H1 (cell line): ENCODE data around the gene MLANA. TPM values are rescaled to one million over a fixed set of nuclear protein-coding genes. Genes with fewer than 3 reads are reported as not detected.
A peak's percentile ranks its signal among the peaks of the same experiment; 100 is the strongest.

Source experiments
- CTCF ChIA-PET: fragments of 300-600 bp; sonication (Branson Sonifier 250); formaldehyde crosslinking; loops from one replicate; lab custom pipeline; 2021; ENCODE audit not compliant: partially characterized antibody; lab: Charles Lee
- POLR2A ChIA-PET: fragments of 300-600 bp; sonication (Branson Sonifier 250); formaldehyde crosslinking; loops from one replicate; lab custom pipeline; 2021; ENCODE audit warnings: inconsistent platforms; ENCODE audit not compliant: partially characterized antibody; lab: Charles Lee
- DNase-seq, 2 experiments: peaks; one replicate each; pipeline versions ENCODE4 v3.0.0 to v3.0.0-alpha.2; 2010 to 2022; ENCODE audit warnings: low spot score in 2 of 2, low read depth in 1 of 2, mixed read lengths in 1 of 2
- FAIRE-seq: peaks from 2 replicates; lab custom pipeline; 2011; peaks lifted over from hg19 to GRCh38; lab: Jason Lieb, UNC
- H2AFZ ChIP-seq: 2 replicates; pipeline ENCODE4 v1.8.1; 2012; ENCODE audit warnings: low read length, inconsistent platforms
- H2AK5ac ChIP-seq: 2 replicates; pipeline ENCODE4 v1.6.1; 2013; ENCODE audit warnings: low read depth, low read length
- H2BK120ac ChIP-seq: replicated peaks from 2 replicates; pipeline ENCODE3; 2013; ENCODE audit warnings: low read depth, low read length, inconsistent platforms
- H2BK12ac ChIP-seq: 2 replicates; pipeline ENCODE4 v1.6.1; 2013; ENCODE audit warnings: low read depth, low read length
- H2BK15ac ChIP-seq: 2 replicates; pipeline ENCODE4 v1.6.1; 2013; ENCODE audit warnings: low read length
- H2BK20ac ChIP-seq: 2 replicates; pipeline ENCODE4 v1.6.1; 2013; ENCODE audit warnings: low read length
- H2BK5ac ChIP-seq: 2 replicates; pipeline ENCODE4 v1.6.1; 2013; ENCODE audit warnings: low read depth, low read length
- H3K14ac ChIP-seq: 2 replicates; pipeline ENCODE4 v1.6.1; 2013; ENCODE audit warnings: inconsistent platforms; ENCODE audit not compliant: insufficient read length
- H3K18ac ChIP-seq: 2 replicates; pipeline ENCODE4 v1.6.1; 2013; ENCODE audit warnings: low read length; ENCODE audit errors: extremely low read depth
- H3K23ac ChIP-seq: 2 replicates; pipeline ENCODE4 v1.6.1; 2013; ENCODE audit warnings: inconsistent platforms; ENCODE audit not compliant: insufficient read length
- H3K23me2 ChIP-seq: 2 replicates; pipeline ENCODE4 v1.6.1; 2013; ENCODE audit warnings: low read depth, low read length
- H3K27ac ChIP-seq: 2 replicates; pipeline ENCODE4 v1.6.1; 2011; ENCODE audit warnings: low read depth, low read length, inconsistent platforms
- H3K27me3 ChIP-seq, 4 experiments: replicated peaks in 1 of 4; 1 replicate in 1 of 4; 2 replicates in 3 of 4; pipeline versions ENCODE4 v1.6.1 to v1.8.1; 2011 to 2013; ENCODE audit warnings: low read length in 3 of 4, mild to moderate bottlenecking in 3 of 4, inconsistent platforms in 2 of 4, mixed read lengths in 2 of 4, moderate library complexity in 1 of 4; ENCODE audit not compliant: control insufficient read depth in 3 of 4, insufficient read depth in 3 of 4; ENCODE audit errors: extremely low read depth in 1 of 4
- H3K36me3 ChIP-seq, 4 experiments: 2 replicates each; pipeline versions ENCODE4 v1.6.1 to v1.8.1; 2011 to 2013; ENCODE audit warnings: mild to moderate bottlenecking in 4 of 4, low read length in 3 of 4, moderate library complexity in 2 of 4, control low read depth in 1 of 4, inconsistent platforms in 1 of 4; ENCODE audit not compliant: insufficient read depth in 4 of 4, control insufficient read depth in 2 of 4
- H3K4ac ChIP-seq: replicated peaks from 2 replicates; pipeline ENCODE3; 2013; ENCODE audit warnings: low read length, low read depth, mixed read lengths, inconsistent platforms; ENCODE audit not compliant: insufficient read length
- H3K4me1 ChIP-seq, 4 experiments: replicated peaks in 1 of 4; 1 replicate in 1 of 4; 2 replicates in 3 of 4; pipeline versions ENCODE4 v1.6.1 to v1.8.1; 2011 to 2013; ENCODE audit warnings: low read length in 3 of 4, inconsistent platforms in 2 of 4, mixed read lengths in 1 of 4; ENCODE audit not compliant: insufficient read depth in 4 of 4, control insufficient read depth in 3 of 4
- H3K4me2 ChIP-seq, 2 experiments: 2 replicates each; pipeline versions ENCODE4 v1.6.1 to v1.8.1; 2011 to 2013; ENCODE audit warnings: low read depth in 2 of 2, low read length in 2 of 2, control low read depth in 1 of 2, inconsistent platforms in 1 of 2, mild to moderate bottlenecking in 1 of 2; ENCODE audit not compliant: insufficient read depth in 1 of 2
- H3K4me3 ChIP-seq, 4 experiments: fragments of 200-600, 300-600 bp in 1 of 4; sonication (generic), shearing (Covaris generic), sonication (Bioruptor Twin) in 1 of 4; 2 replicates each; pipeline versions ENCODE4 v1.5.1 to v1.8.1; 2011 to 2016; ENCODE audit warnings: low read length in 4 of 4, low read depth in 3 of 4, control low read depth in 2 of 4, inconsistent platforms in 2 of 4, mild to moderate bottlenecking in 2 of 4, mixed read lengths in 1 of 4, moderate library complexity in 1 of 4; ENCODE audit not compliant: insufficient read depth in 2 of 4; ENCODE audit errors: extremely low read depth in 1 of 4
- H3K56ac ChIP-seq: replicated peaks from 2 replicates; pipeline ENCODE3; 2013; ENCODE audit warnings: low read depth, mild to moderate bottlenecking, mixed read lengths, low read length, inconsistent platforms; ENCODE audit not compliant: insufficient read length
- H3K79me1 ChIP-seq: 2 replicates; pipeline ENCODE4 v1.6.1; 2013; ENCODE audit warnings: low read depth, low read length, control low read depth
- H3K79me2 ChIP-seq, 2 experiments: 2 replicates each; pipeline versions ENCODE4 v1.6.1 to v1.8.1; 2012 to 2013; ENCODE audit warnings: low read length in 2 of 2, mild to moderate bottlenecking in 2 of 2, inconsistent platforms in 1 of 2; ENCODE audit not compliant: insufficient read depth in 2 of 2, control insufficient read depth in 1 of 2
- H3K9ac ChIP-seq, 4 experiments: replicated peaks in 1 of 4; 1 replicate in 1 of 4; 2 replicates in 3 of 4; pipeline versions ENCODE4 v1.6.1 to v1.8.1; 2011 to 2013; ENCODE audit warnings: low read depth in 3 of 4, low read length in 3 of 4, control low read depth in 2 of 4, mild to moderate bottlenecking in 2 of 4, moderate library complexity in 2 of 4, inconsistent platforms in 1 of 4; ENCODE audit errors: extremely low read depth in 1 of 4
- H3K9me3 ChIP-seq, 2 experiments: 2 replicates each; pipeline versions ENCODE4 v1.6.1 to v1.8.1; 2012 to 2013; ENCODE audit warnings: mild to moderate bottlenecking in 2 of 2, moderate library complexity in 2 of 2, control low read depth in 1 of 2, inconsistent platforms in 1 of 2, low read depth in 1 of 2, low read length in 1 of 2, mixed read lengths in 1 of 2; ENCODE audit not compliant: insufficient read depth in 2 of 2
- H4K20me1 ChIP-seq, 2 experiments: replicated peaks in 1 of 2; 2 replicates each; pipeline versions ENCODE3 to v1.8.1; 2011 to 2013; ENCODE audit warnings: inconsistent platforms in 2 of 2, low read length in 2 of 2, mild to moderate bottlenecking in 1 of 2; ENCODE audit not compliant: insufficient read depth in 2 of 2, control insufficient read depth in 1 of 2
- H4K5ac ChIP-seq: 2 replicates; pipeline ENCODE4 v1.6.1; 2013; ENCODE audit warnings: low read length, low read depth, mixed read lengths, inconsistent platforms; ENCODE audit not compliant: insufficient read length
- H4K8ac ChIP-seq: 2 replicates; pipeline ENCODE4 v1.8.0; 2013; ENCODE audit warnings: mild to moderate bottlenecking, moderate library complexity, low read length, inconsistent platforms; ENCODE audit not compliant: insufficient read depth; ENCODE audit errors: extremely low read depth
- H4K91ac ChIP-seq: replicated peaks from 2 replicates; pipeline ENCODE3; 2013; ENCODE audit warnings: low read length, mixed read lengths, inconsistent platforms; ENCODE audit not compliant: insufficient read length
- RAD21 ChIP-seq, 2 experiments: IDR thresholded peaks in 1 of 2; conservative IDR thresholded peaks in 1 of 2; 2 replicates each; pipeline ENCODE4 v1.6.1; 2011; ENCODE audit warnings: low read depth in 2 of 2, low read length in 2 of 2, improper control_type of control experiment in 1 of 2, inconsistent platforms in 1 of 2, mild to moderate bottlenecking in 1 of 2, moderate library complexity in 1 of 2
- SP1 ChIP-seq: IDR thresholded peaks from 2 replicates; pipeline ENCODE4 v1.6.1; 2011; ENCODE audit warnings: low read depth, low read length
- YY1 ChIP-seq: IDR thresholded peaks from 2 replicates; pipeline ENCODE4 v1.6.1; 2011; ENCODE audit warnings: low read depth, mild to moderate bottlenecking, low read length
- WGBS, 2 experiments: shearing (Covaris generic) in 1 of 2; methylation state at CpG; one replicate each; pipeline versions ENCODE4 v1.1.6 to v1.1.7; 2013 to 2015; ENCODE audit warnings: low lambda C conversion rate in 2 of 2, mixed read lengths in 2 of 2, inconsistent platforms in 1 of 2, low coverage in 1 of 2, missing lambda C conversion rate in 1 of 2; ENCODE audit not compliant: insufficient replicate concordance in 2 of 2, insufficient coverage in 1 of 2, insufficient read length in 1 of 2; ENCODE audit errors: extremely low coverage in 1 of 2, missing lambda C conversion rate in 1 of 2; 5-methylcytosine and 5-hydroxymethylcytosine counted together
- polyA plus RNA-seq, 7 experiments: library from polyadenylated mRNA; depleted of rRNA in 3 of 7; stranded (reverse) in 5 of 7; unstranded in 2 of 7; fragments of >200 nt in 5 of 7; fragments of 200-250 nt in 2 of 7; gene quantifications; 1 replicate in 5 of 7; 2 replicates in 1 of 7; 4 replicates in 1 of 7; pipeline versions ENCODE4 v1.2.1 to v1.2.3, GENCODE V29; 2011 to 2013; ENCODE audit warnings: missing spikeins in 2 of 7, mixed read lengths in 2 of 7
- total RNA-seq: library from RNA; stranded (reverse); fragmentation: NEBNext Ultra II Directional; extraction: Animal tissue kit (Norgen Biotek cat#: 25700); gene quantifications from 2 replicates; pipeline ENCODE4 v1.2.1, GENCODE V29; 2021
- TF ChIP-seq, protein P1 (sequence below): IDR thresholded peaks from 2 replicates; pipeline ENCODE4 v1.6.1; 2012; ENCODE audit warnings: inconsistent platforms
- TF ChIP-seq, protein P2 (sequence below): IDR thresholded peaks from 2 replicates; pipeline ENCODE4 v1.6.1; 2012; ENCODE audit warnings: inconsistent platforms
- TF ChIP-seq, protein P3 (sequence below), 3 experiments: IDR thresholded peaks; 1 replicate in 2 of 3; 2 replicates in 1 of 3; pipeline versions ENCODE4 v1.5.1 to v1.6.1; 2011; ENCODE audit warnings: low read length in 3 of 3, mild to moderate bottlenecking in 3 of 3, inconsistent platforms in 2 of 3, low read depth in 1 of 3, moderate library complexity in 1 of 3; ENCODE audit not compliant: insufficient read depth in 1 of 3; ENCODE audit errors: control extremely low read depth in 1 of 3
- TF ChIP-seq, protein P4 (sequence below): IDR thresholded peaks from 2 replicates; pipeline ENCODE4 v1.6.1; 2011; ENCODE audit warnings: low read depth, mild to moderate bottlenecking, low read length; ENCODE audit not compliant: insufficient read depth

The MLANA gene
- total and polyA plus RNA-seq, 2 of the 8 experiments (the other 6 are each of a cell fraction or from before 2014, with no cell fraction given): not detected

DNA sequence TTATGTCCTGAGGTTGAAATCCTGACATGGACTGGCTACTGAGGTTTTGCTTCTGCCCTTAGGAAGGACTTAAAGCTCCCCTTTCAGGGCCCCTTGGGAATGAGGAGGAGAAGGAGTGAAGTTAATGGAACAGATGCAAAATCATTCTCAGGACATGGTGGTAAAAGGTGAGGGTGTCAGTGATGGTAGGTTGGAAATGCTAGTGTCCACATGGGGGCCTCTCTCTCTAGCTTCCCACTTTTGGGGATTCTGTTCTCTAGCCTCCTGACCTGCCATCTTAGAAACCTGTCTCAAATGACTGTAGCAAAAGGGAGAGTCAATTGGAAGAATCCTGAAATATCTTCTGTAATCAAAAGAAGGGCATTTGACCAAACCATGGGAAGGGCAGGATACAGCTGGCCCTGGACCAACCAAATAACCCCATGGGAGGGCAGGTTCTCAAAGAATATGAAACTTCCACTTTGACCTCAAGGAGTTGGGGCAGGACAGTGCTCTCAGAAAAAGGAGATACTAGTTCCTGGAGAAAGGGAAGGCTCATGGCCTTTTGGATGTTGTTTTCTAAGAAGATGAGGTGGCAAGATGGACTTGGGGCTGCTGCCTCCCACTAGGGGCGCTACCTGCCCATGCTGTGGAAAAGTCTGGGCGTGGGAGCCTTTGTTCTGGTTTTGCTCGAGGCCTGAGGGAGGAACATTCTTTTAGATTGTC, 21.2 kb upstream of the MLANA start:
- Histone ChIP-seq H2BK20ac (no peak overlapping the region), H3K79me1 (no peaks in the 10 kb centered on the region), H3K56ac (no peak overlapping the region), H3K23ac (no peak overlapping the region), H3K79me2 (no peaks in the 10 kb centered on the region), H3K27ac (no peak overlapping the region), H4K91ac (no peak overlapping the region), H2BK15ac (no peak overlapping the region), H4K5ac (no peak overlapping the region), H3K14ac (no peak overlapping the region), H4K8ac (no peak overlapping the region), H2BK5ac (no peak overlapping the region), H3K36me3 (no peaks in the 10 kb centered on the region), H2AFZ (peak overlapping the region; percentile 80), H3K4me1 (peaks cover 0 to 2% (median 2%) of the 10 kb centered on the region in 4 experiments; a peak in 4 of 7 replicates), H3K4me2 (no peak overlapping the region), H3K27me3 (no peaks in the 10 kb centered on the region), H3K4ac (no peak overlapping the region), H3K4me3 (no peak overlapping the region), H3K18ac (no peak overlapping the region), H3K9ac (no peak overlapping the region), H2BK12ac (no peak overlapping the region), H4K20me1 (no peaks in the 10 kb centered on the region), H3K9me3 (no peaks in the 10 kb centered on the region), H2BK120ac (no peak overlapping the region), H2AK5ac (no peak overlapping the region), H3K23me2 (no peaks in the 10 kb centered on the region)
- POLR2A ChIA-PET: interaction anchor here (1.5 kb wide), 1 partner anchor 37 kb away, joined by 4 read pairs; the partner anchor contains the start of gene ERMP1
- FAIRE-seq (no peak), DNase-seq (peak in 1 of 2 experiments; percentile 70)
- TF ChIP-seq SP1 (no peak), YY1 (0 out of 2 replicates have a peak, but pooled peaks have one; percentile 23), RAD21 (IDR thresholded peaks at IDR 0.05 in 1 of 2, conservative IDR thresholded peaks at IDR 0.05 in 1 of 2; ENCODE audit: low read depth in 2 of 2, low read length in 2 of 2) (peak; percentile 63 to 65)
- TF ChIP-seq, protein P1, sequence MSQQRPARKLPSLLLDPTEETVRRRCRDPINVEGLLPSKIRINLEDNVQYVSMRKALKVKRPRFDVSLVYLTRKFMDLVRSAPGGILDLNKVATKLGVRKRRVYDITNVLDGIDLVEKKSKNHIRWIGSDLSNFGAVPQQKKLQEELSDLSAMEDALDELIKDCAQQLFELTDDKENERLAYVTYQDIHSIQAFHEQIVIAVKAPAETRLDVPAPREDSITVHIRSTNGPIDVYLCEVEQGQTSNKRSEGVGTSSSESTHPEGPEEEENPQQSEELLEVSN: 0 out of 2 replicates have a peak, but pooled peaks have one; percentile 22
- TF ChIP-seq, protein P2, sequence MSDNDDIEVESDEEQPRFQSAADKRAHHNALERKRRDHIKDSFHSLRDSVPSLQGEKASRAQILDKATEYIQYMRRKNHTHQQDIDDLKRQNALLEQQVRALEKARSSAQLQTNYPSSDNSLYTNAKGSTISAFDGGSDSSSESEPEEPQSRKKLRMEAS: peak; percentile 55
- TF ChIP-seq, protein P3, sequence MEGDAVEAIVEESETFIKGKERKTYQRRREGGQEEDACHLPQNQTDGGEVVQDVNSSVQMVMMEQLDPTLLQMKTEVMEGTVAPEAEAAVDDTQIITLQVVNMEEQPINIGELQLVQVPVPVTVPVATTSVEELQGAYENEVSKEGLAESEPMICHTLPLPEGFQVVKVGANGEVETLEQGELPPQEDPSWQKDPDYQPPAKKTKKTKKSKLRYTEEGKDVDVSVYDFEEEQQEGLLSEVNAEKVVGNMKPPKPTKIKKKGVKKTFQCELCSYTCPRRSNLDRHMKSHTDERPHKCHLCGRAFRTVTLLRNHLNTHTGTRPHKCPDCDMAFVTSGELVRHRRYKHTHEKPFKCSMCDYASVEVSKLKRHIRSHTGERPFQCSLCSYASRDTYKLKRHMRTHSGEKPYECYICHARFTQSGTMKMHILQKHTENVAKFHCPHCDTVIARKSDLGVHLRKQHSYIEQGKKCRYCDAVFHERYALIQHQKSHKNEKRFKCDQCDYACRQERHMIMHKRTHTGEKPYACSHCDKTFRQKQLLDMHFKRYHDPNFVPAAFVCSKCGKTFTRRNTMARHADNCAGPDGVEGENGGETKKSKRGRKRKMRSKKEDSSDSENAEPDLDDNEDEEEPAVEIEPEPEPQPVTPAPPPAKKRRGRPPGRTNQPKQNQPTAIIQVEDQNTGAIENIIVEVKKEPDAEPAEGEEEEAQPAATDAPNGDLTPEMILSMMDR (IDR thresholded peaks at IDR 0.05; ENCODE audit: control extremely low read depth in 1 of 3, insufficient read depth in 1 of 3, low read depth in 1 of 3, low read length in 3 of 3): peak; percentile 59 to 81 (median 74)
- TF ChIP-seq, protein P4, sequence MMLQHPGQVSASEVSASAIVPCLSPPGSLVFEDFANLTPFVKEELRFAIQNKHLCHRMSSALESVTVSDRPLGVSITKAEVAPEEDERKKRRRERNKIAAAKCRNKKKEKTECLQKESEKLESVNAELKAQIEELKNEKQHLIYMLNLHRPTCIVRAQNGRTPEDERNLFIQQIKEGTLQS: no peak
- 75% methylated on average over 3 of the region's 3 CpGs; no CpG with 5 or more reads in 1 of the 2 experiments for WGBS, 2 experiments
- CTCF ChIA-PET: interaction anchor here (0.6 to 3.5 kb wide), 23 partner anchors 9 to 485 kb away, joined by 3 to 38 read pairs (median 4); partner anchors contain the start of genes ERMP1 and RANBP6
